ENCODE measurements around the gene PNKD.

- TF ChIP-seq CTCF (IDR thresholded peaks at IDR 0.05; ENCODE audit: low read depth, low read length) (no peak), EZH2phosphoT487 (IDR thresholded peaks at IDR 0.05; ENCODE audit: low read depth) (no peak)
Measured at GRCh38 chr2:218262631-218263586, 7.4 kb upstream of the PNKD start.
